HG03159 (cell line): ENCODE data around the gene ZDHHC9.
"Not testable (repeated sequence)": the region's sequence is repeated elsewhere in the genome, so short reads cannot be mapped to it uniquely, and the experiment has no call there.

Experiments
- ATAC-seq: cut with Tn5 transposase; IDR thresholded peaks from one replicate; pipeline ENCODE4 v1.9.1; 2021; ENCODE audit warnings: mild to moderate bottlenecking, moderate library complexity; ENCODE audit not compliant: unreplicated experiment

The ZDHHC9 gene

DNA sequence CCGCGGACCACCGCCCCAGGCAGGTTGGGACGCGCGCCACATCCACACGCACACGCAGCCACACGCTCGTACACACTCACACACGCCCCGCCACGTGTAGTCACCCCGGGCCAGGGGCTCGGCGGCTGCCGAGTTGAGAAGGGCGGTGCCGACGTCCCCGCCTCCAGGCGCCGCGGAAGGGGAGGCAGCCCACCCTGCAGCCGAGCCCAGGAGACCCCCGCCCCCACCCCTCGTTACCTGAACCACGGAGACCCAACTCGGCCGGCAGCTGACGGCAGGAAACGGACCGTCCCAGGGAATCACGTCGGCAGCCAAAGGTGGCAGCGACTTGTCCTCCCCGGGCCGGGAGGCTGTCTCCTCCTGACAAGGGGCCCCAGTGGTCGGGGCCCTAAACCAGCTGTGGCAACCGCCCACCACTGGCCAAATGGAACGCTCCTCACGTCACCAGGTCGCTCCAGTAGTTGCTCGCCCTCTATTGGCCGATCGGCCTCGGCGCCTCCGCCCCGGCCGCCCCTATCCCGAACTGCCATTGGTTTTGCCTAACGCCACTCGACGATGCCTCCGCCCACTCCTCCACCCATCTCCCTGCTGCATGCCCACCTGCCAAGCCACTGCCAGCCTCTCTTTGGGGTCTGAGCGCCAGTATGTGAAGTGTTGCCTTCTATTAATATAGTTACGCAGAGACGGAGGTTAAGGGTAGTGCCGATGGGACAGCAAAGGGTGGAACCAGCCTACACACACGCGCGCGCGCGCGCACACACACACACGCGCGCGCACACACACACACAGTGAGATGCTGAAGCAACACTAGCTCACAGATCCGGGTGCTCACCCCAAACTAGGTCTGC is at the start of gene ZDHHC9:
Gene ZDHHC9 (minus strand): TSS at position 428 of the 848 bp plus-strand sequence. CDS start 1,941 bp downstream, outside the sequence.
- peak; percentile 95 for ATAC-seq

DNA sequence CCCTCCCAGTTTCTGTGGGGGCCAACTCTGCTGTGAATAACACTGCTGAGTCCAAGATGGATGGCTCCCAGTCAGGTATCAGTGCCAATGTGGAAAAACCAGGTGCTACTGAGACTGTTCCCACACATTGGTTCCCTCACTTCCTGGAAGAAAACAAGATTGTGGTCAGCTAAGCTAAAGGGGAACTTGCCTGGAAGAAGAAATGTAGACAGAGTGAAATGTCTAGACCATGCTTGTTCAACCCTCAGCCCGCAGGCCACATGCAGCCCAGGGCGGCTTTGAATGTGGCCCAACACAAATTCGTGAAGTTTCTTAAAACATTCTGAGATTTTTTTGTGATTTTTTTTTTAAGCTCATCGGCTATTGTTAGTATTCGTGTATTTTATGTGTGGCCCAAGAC is 33.7 kb upstream of the ZDHHC9 start:
- no peak for ATAC-seq

DNA sequence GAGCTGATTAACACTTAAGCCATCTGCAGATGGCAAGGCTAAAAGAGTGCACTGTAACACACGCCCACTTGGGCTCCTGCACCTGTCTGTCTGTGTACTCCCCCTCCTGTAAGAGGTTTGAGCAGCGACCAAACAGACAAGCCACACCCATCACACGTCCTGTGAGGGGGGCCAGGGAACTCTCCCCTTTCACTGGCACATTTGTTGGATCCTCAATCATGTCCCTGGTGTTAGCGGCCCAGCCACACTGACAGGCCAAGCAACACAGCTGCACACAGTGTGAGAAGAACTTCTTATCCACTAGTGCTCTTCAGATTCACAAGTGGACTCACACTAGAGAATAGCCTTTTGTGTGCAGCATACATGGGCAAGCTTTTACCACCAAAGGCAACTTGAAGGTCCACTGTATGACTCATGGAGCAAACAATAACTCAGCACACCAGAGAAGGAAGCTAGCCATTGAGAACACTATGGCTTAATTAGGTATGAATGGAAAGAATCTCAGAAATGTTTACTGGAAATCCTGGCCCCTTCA is 33.2 kb upstream of the ZDHHC9 start:
- ATAC-seq: no peak

DNA sequence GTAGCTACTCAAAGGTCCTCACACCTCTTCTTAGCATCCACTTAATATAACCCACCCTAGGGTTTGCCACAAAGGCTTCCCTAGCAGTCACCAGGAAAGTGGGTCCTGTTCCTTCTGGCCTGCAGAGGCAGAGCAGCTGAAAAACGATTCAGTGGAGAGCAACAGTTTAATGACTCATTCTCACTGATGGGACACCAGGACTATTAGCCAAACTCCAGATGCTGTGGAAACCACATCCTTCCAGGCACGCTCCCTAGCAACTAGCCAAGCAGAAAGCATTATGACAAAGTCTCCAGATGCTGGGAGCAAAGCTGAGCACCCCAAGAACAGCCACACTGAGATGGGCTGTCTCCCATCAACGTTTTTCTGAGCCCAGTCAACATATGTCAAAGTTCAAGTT is 32.0 kb upstream of the ZDHHC9 start:
- ATAC-seq: no peak

DNA sequence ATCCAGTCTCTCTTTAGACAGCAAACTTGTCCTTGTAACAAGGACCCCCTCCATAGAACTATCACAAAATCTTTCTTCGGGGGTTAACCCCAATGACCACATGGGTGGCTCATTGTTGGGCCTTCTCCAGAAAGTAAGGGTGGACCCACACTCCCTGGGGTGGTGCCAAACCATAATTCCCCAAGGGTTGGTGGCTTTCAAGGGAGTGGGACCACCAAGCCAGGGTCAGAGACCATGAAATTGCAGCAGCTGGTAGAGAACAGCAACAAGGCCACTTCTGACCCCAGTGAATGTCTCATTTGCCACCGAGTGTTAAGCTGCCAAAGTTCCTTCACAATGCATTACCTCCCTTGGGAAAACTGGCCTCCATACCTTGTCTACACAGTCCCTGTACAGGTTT is 28.8 kb upstream of the ZDHHC9 start:
- no peak for ATAC-seq

DNA sequence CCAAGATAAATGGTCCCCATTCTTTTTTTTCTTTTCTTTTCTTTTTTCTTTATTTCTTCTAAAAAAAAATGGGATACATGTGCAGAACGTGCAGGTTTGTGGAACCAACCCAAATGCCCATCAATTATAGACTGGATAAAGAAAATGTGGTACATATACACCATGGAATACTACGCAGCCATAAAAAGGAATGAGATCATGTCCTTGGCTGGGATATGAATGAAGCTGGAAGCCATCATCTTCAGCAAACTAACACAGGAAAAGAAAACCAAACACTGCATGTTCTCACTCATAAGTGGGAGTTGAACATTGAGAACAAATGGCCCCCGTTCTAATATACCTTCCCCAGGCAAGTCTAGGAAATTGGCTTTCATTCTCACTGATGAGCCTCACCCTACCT is 22.6 kb upstream of the ZDHHC9 start:
- ATAC-seq: not testable (repeated sequence)

DNA sequence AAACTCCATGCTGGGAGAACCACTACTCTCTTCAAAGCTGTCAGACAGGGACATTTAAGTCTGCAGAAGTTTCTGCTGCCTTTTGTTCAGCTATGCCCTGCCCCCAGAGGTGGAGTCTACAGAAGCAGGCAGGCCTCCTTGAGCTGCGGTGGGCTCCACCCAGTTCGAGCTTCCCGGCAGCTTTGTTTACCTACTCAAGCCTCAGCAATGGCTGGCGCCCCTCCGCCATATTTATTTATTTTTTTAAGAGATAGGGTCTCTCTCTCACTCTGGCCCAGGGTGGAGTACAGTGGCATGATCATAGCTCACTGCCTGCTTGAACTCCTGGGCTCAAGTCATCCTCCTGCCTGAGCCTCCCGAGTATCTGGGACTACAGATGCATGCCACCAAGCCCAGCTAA is 15.4 kb upstream of the ZDHHC9 start:
- not testable (repeated sequence) for ATAC-seq

DNA sequence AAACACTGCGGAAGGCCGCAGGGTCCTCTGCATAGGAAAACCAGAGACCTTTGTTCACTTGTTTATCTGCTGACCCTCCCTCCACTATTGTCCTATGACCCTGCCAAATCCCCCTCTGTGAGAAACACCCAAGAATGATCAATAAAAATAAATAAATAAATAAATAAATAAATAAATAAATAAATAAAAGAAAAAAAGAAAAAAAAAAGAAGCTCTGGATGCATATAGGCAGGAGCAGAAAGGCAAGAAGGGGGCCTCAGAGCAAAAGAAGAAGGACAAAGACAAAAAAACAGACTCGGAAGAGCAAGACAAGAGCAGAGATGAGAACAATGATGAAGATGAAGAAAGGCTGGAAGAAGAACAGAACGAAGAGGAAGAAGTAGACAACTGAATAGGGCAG is 8.1 kb upstream of the ZDHHC9 start:
- not testable (repeated sequence) for ATAC-seq

DNA sequence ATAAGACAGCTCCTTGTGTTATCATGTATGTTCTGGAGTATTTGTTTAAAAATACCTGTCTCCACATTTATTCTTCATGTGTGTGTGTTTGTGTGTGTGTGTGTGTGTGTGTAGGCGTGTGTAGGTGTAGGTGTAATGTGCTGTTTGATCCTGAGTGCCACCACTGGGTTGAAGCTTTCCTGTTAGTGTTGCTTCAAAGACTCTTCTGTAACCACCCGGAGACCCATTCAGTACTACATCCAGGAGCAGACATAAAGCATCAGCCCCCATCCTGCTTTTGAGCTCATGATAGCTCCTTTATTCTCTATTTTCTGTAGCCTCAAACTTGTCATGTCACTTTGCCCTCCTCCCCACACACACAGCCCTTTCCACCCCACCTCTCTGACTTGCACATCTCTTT is 3.0 kb upstream of the ZDHHC9 start:
- no peak for ATAC-seq

DNA sequence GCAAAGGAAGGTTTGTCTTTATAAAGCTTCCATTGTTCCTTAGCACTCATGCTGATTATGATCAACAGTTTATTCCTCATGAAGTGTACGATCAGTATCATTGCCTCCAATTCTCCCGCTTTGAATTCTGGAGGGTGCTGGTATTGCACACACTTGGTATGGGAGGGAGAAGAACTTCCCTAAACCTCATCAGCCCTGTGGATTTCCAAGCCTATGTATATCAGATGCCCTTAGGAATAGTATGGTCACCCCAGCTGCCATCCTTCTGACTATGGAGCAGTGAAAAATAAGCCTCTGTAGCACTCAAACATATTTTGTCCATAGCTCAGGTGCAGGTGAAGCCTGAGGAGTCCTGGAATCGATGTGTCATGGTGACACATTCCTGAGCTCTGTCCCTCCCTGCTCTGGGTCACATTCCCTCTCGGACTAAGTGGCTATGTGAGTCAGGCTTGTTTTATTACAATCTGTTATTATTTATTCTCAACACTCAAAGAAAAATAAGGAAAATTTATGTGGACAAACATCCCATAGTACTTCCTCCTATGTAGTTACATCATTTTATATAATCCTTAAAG is 2.0 kb upstream of the ZDHHC9 start:
- ATAC-seq: no peak

DNA sequence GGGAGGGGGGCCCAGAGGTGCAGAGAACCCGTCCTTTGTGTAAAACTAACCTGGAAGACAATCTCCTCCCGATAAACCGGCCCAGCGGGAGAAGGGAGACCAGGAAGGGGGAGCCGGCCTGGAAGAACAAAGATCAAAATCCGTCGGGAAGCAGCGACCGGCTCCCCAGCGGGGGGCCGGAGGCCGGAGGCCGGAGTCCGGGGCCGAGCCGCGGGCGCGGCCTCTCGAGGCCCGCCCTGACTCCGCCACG is 552 bp downstream of the ZDHHC9 start:
- ATAC-seq: no peak

DNA sequence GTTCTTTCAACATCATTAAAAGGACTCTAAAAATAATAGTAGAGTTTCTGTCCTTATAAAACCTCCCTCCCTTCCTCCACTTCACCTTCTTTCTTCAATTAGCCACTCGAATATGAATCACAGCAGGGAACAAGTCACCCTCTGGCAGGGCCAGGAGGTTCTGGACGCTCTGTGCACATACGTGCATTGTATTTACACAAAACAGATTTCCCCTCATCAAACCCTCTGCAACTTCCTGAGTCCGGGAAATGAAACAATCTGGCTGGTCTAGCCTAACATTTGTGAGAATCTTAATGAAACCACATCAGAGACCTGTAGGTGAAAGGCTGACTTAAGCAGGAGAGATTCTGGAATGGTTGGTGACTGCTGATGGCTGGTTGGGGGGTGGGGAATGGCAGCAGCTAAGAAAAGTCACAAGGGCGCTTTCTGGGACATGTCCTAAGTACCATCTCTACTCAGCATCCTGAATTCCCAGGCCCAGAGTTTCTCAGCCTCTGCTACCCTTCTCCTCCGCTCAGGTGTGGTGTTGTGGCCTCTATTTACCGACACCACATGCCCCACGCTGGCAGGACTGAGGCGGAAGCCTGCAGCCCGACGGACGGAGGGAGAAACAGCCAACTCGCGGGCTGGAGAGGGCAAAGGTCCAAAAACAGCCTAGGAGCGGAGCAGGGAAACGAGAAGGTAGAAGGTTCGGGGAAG is 1.0 kb downstream of the ZDHHC9 start:
- no peak for ATAC-seq

DNA sequence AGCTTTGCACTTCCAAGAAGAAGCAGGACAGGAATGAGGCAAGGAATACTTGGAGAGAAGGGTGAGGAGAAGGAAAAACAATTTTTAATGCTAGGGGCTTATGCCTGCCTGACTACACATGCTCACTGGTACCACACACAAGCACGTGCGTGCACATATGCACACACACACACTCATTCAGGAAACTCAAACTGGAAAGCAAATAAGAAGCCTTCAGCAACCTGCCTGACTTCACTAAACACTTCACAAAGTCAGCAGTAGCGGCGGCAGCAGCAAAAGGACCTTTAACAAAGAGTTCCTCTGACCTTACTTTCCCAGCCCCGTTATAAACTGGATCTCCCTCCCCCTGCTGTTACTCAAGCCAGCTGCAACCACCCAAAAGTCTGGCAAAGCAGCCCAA is 3.3 kb downstream of the ZDHHC9 start:
- no peak for ATAC-seq

DNA sequence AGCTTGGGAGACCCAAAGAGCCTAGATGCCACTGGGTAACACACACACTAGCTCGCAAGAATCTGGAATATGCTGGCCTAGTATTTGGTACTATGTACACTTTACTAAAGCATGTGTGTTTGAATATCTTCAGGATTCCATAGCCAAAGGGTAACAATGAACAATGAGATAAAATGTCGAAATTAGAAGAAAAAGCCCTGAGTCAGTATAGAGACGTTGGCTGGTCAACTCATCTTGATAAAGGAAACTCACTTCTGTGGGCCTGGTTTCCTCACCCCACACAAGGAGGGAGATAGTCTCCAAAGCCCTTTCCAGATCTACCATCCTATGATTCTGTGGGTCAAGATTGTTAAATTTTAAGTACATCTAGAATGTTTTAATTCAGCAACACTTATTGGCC is 6.9 kb downstream of the ZDHHC9 start:
- no peak for ATAC-seq

DNA sequence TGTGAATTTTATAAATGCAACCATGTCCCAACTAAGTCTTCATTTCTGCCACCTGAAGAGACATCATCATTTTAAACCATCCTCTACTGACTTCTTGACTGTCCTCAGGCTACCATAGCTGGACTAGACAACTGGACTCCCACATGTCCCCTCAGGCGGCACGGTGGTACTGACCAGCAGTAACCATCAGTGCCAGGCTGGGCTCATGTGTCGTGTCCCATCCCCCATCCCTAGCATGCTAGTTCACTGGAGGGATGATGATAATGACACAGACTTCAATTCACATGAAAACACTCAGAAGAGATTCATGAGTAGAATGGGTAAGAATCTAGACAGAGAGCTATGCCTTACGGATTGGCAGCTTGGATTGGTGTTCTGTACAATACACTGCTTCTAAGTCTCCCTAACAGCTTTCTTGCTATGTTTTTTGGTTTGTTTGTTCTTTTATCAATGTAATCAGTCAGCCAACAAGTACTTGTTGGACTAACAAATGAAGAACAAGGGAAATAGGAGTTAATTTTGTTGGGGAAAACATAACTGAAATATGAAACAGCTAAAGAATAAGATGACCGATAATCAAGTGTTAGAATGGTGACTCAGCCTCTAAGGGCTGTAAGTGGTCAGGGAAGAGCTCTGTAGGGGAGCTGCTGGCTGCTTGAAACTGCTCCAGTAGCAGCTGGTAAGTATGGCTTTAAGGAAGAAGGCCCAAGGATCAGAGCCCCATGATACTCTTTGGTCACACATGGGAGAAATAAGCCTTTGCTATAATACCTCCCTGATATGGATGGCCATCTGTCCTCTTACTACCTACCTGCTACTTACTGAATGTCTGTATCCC is 10.3 kb downstream of the ZDHHC9 start:
- ATAC-seq: no peak

DNA sequence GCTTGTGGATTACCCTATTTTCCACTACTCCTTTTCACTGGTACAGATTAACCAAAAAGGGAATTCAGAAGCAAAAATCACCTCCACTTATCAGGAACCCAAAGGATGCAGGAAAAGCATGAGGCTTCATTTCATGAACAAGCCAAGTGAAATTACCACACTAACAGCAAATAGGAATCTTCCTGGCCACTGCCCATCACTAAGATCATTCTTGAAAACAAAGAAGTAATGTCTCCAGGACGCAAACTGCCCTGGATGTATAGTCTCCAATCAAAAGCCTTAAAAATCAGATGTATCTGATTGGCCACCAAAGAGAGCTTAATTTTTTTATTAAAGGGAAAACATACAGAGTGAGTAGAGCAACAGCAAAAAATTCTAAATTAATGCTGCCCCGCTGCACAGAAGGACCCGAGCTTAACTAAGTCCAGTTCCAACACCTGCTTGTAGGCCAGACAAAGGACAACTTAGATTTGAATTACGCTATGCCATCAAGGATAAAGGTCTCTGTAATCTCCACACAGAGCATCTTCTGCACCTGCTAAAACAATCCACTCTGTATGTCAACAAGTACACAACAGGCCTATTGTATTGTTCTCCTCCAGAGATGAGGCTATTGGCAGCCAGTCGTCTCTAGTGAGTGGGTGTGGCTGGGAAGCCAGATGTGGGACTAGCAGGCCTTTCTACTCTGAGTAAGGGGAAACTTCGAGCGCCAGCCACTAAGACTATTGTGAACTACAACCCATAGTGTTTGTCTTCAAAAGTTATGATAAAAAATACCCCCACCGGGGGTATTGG is 12.4 kb downstream of the ZDHHC9 start:
- no peak for ATAC-seq

DNA sequence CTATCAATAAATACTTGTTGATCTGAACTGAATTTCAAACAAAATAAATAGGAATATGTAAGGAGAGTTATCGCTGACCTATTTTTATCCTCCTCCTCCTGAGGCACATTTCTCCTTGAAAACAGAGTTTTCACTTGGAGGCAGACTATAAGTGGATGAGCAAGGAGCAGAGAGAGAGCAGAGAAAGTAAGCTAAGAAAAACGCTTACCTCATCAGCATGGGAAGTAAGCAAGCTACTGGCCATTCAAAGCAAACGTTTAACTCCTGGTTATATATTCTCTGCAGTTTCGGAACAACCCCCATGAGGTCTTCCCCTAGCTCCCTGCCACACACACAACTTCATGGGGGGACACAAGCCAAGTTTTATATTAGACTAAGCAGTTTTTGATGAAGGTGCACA is 13.2 kb downstream of the ZDHHC9 start:
- ATAC-seq: no peak

DNA sequence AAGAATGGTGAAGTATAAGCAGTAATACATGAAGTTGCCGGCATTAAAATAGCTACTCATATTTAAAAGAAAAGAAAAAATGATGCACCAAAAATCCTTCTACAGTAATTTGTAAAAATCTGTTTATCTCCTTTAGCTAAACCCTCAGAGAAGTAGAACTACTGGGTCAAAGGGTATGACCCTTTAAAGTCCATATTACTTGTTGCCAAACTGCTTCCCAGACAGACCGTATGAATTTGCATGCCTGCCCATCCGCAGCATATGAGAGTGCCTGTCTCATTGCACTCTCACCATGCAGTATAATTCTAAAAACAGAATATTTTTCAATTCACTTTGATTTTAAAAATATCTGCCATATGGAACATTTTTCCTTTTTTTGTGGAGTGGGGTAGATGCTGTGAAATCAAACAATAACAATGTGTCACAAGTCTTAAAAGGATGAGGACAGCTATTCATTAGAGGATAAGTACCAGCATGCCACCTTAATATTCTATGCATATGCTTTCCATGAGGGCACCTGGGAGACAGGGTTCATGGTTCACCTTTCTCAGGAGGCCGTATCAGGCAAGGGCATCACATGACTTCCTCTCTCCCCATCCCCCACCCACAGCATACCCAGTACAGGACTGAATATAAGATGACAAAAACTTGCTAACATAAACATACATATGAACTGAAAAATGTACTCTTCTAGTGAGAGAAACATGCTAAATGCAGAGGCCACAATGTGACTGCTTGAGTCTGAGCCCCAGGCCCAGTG is 17.8 kb downstream of the ZDHHC9 start:
- ATAC-seq: no peak

DNA sequence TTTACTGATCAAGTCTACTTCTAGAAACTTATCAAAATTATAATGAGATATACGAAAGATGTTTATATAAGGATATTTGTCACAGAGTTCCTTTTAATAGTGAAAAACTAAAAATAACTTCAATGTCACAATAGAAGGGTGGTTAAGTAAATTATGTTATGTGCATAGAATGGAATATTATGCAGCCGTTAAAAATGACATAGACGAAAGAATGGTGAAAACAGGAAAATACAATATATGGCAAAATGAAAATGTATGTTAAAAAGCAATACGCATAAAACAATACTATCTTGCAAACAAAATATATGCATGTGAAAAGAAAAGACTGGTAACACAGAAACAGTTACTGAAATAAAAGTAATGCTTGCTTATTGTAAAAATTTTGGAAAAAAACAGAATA is 19.1 kb downstream of the ZDHHC9 start:
- no peak for ATAC-seq

DNA sequence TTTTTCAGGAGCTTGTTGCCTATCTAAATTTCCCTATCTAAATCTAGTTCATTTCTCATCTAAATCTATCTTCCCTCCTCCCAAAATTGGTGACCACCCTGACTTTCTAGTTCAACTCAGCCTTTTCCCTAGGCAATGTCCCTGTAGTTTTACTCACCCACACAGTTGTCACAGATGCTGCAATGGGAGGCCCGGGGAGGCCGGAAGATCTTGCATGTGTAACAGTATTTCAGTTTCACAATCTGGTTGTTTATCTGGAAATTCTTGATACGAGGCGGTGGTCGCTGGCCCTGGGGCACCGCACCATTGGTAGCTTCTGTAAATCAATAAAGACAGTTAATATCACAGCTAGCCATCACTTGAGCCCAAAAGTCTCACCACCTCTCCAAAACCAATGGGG is 20.2 kb downstream of the ZDHHC9 start:
- no peak for ATAC-seq
